Osteocyte (in vitro differentiated cells): ENCODE measurements around the gene NSMF. TPM values are rescaled to one million over a fixed set of nuclear protein-coding genes. Genes with fewer than 3 reads are reported as not detected.

Source experiments
- DNase-seq: peaks from one replicate; pipeline ENCODE4 v3.0.0; 2021; ENCODE audit warnings: mixed read lengths; ENCODE audit not compliant: unreplicated experiment; ENCODE audit errors: extremely low spot score
- H3K27ac Mint-ChIP-seq: one replicate; pipeline ENCODE4 v1.8.0; 2021; ENCODE audit warnings: mild to moderate bottlenecking, mixed read lengths; ENCODE audit not compliant: unreplicated experiment
- H3K27me3 Mint-ChIP-seq: one replicate; pipeline ENCODE4 v1.8.0; 2021; ENCODE audit warnings: mixed read lengths; ENCODE audit not compliant: unreplicated experiment
- H3K36me3 Mint-ChIP-seq: one replicate; pipeline ENCODE4 v1.8.0; 2021; ENCODE audit warnings: mixed read lengths; ENCODE audit not compliant: unreplicated experiment
- H3K4me1 Mint-ChIP-seq: one replicate; pipeline ENCODE4 v1.8.0; 2021; ENCODE audit warnings: mixed read lengths; ENCODE audit not compliant: unreplicated experiment
- H3K4me3 Mint-ChIP-seq: one replicate; pipeline ENCODE4 v1.8.0; 2021; ENCODE audit warnings: mild to moderate bottlenecking, moderate library complexity, mixed read lengths; ENCODE audit not compliant: unreplicated experiment
- H3K9me3 Mint-ChIP-seq: one replicate; pipeline ENCODE4 v1.8.0; 2021; ENCODE audit warnings: mixed read lengths; ENCODE audit not compliant: unreplicated experiment
- total RNA-seq: library from RNA; stranded (reverse); gene quantifications from 2 replicates; pipeline ENCODE4 v1.2.1, GENCODE V29; 2021
- TF ChIP-seq, protein P1 (sequence below): fragments of 200-600 bp; sonication (generic); IDR thresholded peaks from 2 replicates; pipeline ENCODE4 v1.5.0; 2021; ENCODE audit warnings: antibody characterized with exemption, mild to moderate bottlenecking, moderate library complexity

Gene NSMF
- total RNA-seq, 1 donor from 2014 or later, result 103 TPM

- DNase-seq, result no peak
- peaks cover 3% of the 10 kb centered on the region for H3K36me3 Mint-ChIP-seq
- H3K9me3 Mint-ChIP-seq, result no peaks in the 10 kb centered on the region
- TF ChIP-seq, protein P1, sequence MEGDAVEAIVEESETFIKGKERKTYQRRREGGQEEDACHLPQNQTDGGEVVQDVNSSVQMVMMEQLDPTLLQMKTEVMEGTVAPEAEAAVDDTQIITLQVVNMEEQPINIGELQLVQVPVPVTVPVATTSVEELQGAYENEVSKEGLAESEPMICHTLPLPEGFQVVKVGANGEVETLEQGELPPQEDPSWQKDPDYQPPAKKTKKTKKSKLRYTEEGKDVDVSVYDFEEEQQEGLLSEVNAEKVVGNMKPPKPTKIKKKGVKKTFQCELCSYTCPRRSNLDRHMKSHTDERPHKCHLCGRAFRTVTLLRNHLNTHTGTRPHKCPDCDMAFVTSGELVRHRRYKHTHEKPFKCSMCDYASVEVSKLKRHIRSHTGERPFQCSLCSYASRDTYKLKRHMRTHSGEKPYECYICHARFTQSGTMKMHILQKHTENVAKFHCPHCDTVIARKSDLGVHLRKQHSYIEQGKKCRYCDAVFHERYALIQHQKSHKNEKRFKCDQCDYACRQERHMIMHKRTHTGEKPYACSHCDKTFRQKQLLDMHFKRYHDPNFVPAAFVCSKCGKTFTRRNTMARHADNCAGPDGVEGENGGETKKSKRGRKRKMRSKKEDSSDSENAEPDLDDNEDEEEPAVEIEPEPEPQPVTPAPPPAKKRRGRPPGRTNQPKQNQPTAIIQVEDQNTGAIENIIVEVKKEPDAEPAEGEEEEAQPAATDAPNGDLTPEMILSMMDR, result no peak
- no peak overlapping the region for H3K4me3 Mint-ChIP-seq
- H3K4me1 Mint-ChIP-seq, result no peaks in the 10 kb centered on the region
- no peaks in the 10 kb centered on the region for H3K27me3 Mint-ChIP-seq
- H3K27ac Mint-ChIP-seq, result no peak overlapping the region
Observed at GRCh38 chr9:137492464-137493363, 33.6 kb upstream of the NSMF start.

DNA sequence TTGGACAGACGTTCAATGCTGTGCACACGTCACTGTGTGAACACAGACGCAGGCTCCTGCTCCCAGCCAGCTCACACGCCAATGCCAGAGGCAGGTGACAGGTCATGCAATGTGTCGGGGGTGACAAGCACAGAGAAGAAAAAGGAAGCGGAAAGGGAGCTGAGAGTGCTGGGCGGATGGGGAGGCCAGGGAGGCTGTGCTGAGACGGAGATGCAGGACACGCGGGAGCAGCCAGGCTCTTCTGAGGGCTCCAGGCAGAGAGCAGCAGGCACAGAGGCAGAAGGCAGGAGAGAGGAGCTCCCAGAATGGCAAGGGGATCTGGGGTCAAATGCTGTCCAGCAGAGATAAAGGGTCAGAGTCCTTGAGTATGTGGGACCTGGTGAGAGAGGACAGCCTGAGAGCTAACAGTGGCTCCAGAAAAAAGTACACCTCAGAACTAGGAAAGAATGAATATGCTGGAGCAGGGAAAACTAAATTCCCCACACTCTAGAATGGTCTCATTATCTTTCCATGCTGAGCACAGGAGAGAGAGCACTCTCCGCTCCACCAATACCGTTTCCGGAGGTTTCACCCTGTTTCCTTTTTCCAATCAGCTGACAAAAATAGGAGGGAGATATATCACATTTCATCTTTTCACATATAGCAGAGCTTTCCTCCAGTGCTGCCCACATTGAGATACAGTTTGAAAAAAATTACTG, 32.8 kb upstream of the NSMF start:
- TF ChIP-seq, protein P1, result no peak
- Mint-ChIP-seq H3K27me3 (no peaks in the 10 kb centered on the region), H3K36me3 (peaks cover 3% of the 10 kb centered on the region), H3K9me3 (no peaks in the 10 kb centered on the region), H3K27ac (no peak overlapping the region), H3K4me1 (no peaks in the 10 kb centered on the region), H3K4me3 (no peak overlapping the region)
- no peak for DNase-seq

DNA sequence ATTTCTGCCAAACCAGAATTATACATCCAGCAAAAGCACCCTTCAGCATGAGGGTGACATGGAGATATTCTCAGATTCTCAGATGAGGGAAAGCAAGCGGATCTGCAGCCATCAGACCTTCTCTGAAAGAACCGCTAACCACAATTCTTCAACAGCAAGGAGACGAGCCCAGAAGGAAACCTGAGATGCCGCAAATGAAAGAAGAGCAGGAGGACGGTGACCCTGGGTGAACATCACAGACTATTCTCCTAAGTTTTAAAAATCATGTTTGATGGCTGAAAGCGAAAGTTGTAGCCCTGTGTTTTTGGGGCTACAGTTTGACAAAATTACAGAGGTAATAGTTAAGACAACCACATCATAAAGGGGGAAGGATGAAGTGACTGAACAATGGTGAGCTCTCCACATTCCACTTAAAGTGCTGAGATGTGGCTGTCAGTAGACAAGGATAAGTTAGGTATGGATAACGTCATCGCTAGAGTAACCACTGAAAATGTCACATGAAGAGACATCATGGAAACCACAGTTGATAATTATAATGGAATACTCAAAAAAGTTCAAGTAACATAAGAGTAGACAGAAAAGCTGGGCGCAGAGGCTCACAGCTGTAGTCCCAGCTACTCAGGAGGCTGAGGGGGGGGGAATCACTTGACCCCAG, 31.5 kb upstream of the NSMF start:
- H3K4me3 Mint-ChIP-seq, result no peak overlapping the region
- no peaks in the 10 kb centered on the region for H3K9me3 Mint-ChIP-seq
- DNase-seq, result no peak
- TF ChIP-seq, protein P1, result no peak
- H3K27me3 Mint-ChIP-seq, result no peaks in the 10 kb centered on the region
- H3K4me1 Mint-ChIP-seq, result no peaks in the 10 kb centered on the region
- H3K27ac Mint-ChIP-seq, result no peak overlapping the region
- H3K36me3 Mint-ChIP-seq, result peaks cover 3% of the 10 kb centered on the region

GRCh38 chr9:137488906-137489305, 29.8 kb upstream of the NSMF start:
- Mint-ChIP-seq H3K27me3 (no peaks in the 10 kb centered on the region), H3K27ac (no peak overlapping the region), H3K36me3 (peaks cover 3% of the 10 kb centered on the region), H3K9me3 (no peaks in the 10 kb centered on the region), H3K4me3 (no peak overlapping the region), H3K4me1 (peaks cover 4% of the 10 kb centered on the region)
- DNase-seq, result no peak
- TF ChIP-seq, protein P1, result no peak

DNA sequence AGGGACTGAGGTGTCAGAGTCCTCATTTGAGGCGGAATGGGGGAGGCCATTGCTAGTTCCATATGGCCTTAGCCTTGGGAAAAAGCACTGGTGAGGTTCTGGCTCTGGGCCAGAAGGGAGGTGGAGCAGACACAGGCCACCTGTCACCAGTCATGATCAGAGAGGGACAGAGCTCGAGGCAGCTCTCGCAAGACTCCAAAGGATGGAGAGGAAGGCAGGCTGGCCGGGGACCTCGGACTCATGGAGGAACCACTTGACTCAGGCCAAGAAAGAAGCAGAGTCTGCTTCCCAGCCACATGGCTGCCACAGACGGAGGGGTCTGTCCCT, 29.2 kb upstream of the NSMF start:
- H3K4me1 Mint-ChIP-seq, result peaks cover 5% of the 10 kb centered on the region
- no peak overlapping the region for H3K27ac Mint-ChIP-seq
- no peaks in the 10 kb centered on the region for H3K9me3 Mint-ChIP-seq
- TF ChIP-seq, protein P1, result no peak
- no peak for DNase-seq
- no peaks in the 10 kb centered on the region for H3K27me3 Mint-ChIP-seq
- peaks cover 3% of the 10 kb centered on the region for H3K36me3 Mint-ChIP-seq
- no peak overlapping the region for H3K4me3 Mint-ChIP-seq
